OCI-LY1 (cell line): ENCODE data around the gene KCNH8.

ENCODE experiments used
- EZH2 ChIP-seq: fragments of 200-600 bp; sonication (generic), shearing (Covaris generic); IDR thresholded peaks from 2 replicates; pipeline ENCODE4 v1.8.0; 2017; ENCODE audit warnings: borderline replicate concordance, mixed run types, mild to moderate bottlenecking, antibody characterized with exemption, low read length, moderate library complexity, mixed read lengths
- TF ChIP-seq, protein P1 (sequence below): fragments of 200-600 bp; sonication (generic), shearing (Covaris generic); IDR thresholded peaks from 2 replicates; pipeline ENCODE4 v1.5.1; 2017; ENCODE audit warnings: mild to moderate bottlenecking, antibody characterized with exemption, low read length, moderate library complexity, mixed read lengths

DNA sequence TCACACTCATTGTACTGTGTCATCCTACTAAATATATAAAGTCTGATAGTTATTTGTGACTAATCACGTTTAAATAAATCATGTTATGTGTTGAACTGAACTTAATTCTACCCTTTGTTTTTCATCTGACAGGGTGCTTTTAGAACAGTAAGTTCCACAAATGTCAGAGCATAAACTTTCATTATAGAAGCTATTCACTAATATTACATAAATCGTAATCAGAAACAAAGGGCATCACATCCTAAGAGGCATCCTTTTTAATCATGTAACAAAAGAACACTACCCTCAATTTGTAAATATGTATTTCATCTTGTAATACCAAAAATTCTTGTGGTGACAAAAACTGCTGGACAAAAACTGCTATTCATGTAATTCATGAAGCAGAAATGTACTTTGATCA lies 50.8 kb downstream of the KCNH8 start:
- TF ChIP-seq, protein P1, sequence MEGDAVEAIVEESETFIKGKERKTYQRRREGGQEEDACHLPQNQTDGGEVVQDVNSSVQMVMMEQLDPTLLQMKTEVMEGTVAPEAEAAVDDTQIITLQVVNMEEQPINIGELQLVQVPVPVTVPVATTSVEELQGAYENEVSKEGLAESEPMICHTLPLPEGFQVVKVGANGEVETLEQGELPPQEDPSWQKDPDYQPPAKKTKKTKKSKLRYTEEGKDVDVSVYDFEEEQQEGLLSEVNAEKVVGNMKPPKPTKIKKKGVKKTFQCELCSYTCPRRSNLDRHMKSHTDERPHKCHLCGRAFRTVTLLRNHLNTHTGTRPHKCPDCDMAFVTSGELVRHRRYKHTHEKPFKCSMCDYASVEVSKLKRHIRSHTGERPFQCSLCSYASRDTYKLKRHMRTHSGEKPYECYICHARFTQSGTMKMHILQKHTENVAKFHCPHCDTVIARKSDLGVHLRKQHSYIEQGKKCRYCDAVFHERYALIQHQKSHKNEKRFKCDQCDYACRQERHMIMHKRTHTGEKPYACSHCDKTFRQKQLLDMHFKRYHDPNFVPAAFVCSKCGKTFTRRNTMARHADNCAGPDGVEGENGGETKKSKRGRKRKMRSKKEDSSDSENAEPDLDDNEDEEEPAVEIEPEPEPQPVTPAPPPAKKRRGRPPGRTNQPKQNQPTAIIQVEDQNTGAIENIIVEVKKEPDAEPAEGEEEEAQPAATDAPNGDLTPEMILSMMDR: no peak
- TF ChIP-seq EZH2: no peak
